CD4-positive, alpha-beta T cell treated with Interleukin-2 at 100 ng/mL for 4 hours (primary cell): ENCODE results near the gene VPS13D.

Experiments
- DNase-seq: peaks from one replicate; pipeline ENCODE4 v3.0.0-alpha.2; 2020; ENCODE audit warnings: low spot score

Gene VPS13D

DNA sequence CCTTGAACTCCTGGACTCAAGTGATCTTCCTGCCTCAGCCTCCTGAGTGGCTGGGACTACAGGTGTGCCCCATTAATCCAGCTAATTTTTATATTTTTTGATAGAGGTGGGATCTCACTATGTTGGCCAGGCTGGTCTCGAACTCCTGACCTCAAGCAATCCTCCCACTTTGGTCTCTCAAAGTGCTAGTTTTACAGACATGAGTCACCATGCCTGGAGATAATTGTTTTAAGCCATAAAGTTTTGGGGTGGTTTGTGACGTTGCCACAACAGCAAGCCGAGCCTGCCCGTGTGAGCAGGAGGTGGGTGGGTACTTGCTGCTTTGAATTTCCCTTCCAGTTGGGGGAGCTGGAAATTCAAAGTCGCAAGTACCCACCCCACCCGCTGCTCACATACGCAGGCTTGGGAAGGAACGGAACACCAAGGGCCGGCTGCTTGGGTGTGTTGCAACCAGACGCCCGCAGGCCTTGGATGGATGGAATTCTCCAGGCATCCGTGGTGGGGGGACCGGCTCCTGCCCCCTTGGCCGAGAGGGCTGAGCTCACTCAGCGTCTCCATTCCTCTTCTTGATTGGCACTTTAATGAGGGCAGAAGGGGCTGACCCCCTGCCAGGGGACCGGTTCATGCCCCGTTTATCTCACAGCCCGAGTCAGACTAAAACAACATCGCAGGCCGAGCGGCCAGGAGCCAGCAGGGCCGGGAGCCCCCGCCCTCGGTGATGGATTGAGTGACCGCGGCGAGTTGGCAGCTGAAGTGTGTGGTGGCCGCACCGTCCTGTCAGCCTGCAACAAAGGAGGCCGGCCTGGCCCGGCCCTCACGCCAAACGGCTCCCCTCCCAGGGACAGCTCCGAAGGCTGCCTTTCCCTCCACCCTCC is 310.1 kb downstream of the VPS13D start:
- no peak for DNase-seq

- no peak for DNase-seq
These were observed 310.9 kb downstream of the VPS13D start for GRCh38 chr1:12540580-12541273.

- DNase-seq, result no peak
These were observed 311.7 kb downstream of the VPS13D start for GRCh38 chr1:12541274-12542137.

DNA sequence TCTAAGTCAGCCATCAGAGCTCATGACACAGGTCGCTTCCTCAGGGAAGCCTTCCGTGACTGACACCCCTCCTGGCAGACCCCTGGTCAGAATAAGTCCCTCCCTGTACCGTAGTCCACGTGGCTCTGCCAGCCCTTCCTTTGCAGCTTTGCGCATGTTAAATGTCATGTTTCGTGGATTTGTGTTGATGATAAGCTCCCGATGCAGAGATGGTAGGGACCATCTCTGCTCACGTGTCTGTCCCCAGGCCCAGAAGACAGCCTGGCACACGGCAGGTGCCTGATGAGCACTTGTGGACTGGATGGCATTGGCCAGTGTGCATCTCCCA is 312.3 kb downstream of the VPS13D start:
- no peak for DNase-seq

GRCh38 chr1:12542616-12543592 is 313.1 kb downstream of the VPS13D start:
- DNase-seq, result no peak

DNA sequence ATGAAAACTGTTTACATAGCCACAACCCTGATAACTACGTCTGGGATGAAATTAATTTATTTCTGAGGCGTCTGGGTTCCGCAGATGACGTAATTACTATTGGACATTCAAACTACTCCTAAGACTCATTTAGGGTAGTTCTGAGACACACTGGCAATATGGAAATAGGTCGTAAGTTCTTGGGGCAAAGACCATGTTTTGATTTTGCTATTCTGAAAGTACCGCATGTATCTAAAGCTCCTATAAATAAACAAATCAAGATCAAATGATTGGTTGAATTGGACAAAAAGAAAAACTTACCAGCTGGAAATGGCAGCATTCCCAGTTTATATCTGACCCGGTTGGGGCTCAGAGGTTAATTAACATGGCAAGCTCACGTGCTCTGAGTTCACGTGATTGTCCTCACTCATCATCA is 313.9 kb downstream of the VPS13D start:
- DNase-seq, result no peak

DNA sequence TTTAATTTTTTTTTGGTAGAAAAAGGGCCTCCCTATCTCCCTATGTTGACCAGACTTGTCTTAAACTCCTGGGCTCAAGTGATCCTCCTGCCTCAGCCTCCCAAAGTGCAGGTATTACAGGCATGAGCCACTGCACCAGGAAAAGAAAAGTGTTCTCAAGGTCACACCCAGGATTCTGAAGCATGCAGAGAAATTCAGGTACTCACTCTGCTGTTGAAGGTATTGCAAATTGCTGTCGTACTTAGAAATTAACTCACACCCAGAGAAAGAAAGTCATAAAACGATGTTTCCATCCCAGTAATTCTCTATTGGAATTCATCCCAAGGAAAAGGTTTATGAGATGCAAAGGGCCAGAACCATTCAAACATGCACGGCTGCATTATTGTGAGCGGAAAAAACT is 314.5 kb downstream of the VPS13D start:
- DNase-seq, result no peak

GRCh38 chr1:12544992-12545391 is 315.2 kb downstream of the VPS13D start:
- no peak for DNase-seq

- DNase-seq, result no peak
These were observed 317.1 kb downstream of the VPS13D start for GRCh38 chr1:12546771-12547585.

- DNase-seq, result no peak
These were observed 317.9 kb downstream of the VPS13D start for GRCh38 chr1:12547586-12548225.

GRCh38 chr1:12548279-12548972 is 318.6 kb downstream of the VPS13D start:
- DNase-seq, result no peak

DNA sequence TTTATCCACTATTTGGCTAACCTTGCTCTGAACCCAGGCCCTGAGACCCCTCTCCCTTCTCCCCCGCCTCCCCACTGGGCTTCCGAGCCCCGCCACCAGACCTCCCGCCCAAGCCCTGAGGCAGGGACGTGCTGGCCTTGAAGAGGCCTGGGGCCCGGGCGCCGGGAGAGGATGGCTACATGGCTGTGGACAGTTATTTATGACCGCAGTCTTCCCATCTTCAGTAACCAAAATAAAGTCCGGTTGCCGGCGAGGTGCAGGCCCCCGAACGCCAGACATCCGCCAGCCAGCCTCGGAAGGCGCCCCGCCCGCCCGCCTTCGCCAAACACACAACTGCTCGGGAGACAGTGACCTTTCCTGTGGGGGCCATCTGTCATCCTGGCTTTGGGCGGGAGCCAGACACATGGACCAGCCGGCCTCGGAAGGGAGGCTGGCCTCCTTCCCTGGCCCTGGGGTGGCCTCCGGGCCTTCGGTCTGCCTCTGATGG is 319.2 kb downstream of the VPS13D start:
- no peak for DNase-seq

- peak; percentile 11 for DNase-seq
These were observed 319.9 kb downstream of the VPS13D start for GRCh38 chr1:12549460-12550349.

DNA sequence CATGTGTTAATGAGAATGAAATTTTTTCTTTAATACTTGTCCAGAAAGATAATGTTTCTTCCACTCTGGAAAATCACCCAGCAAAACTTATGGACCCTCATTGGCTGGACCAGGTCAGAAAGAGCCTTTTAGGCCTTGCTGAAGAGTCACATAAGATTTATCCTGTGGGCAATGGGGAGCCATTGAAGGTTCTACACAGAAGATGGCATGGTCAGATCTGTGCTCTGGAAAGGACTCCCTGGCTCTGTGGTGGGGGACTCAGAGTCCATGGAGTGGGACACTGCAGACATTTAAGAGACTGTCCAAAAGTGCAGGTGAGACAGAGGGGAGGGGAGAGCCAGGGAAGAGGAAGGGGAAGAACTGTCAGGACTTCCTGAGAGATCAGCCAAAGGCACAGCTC is 321.8 kb downstream of the VPS13D start:
- DNase-seq, result no peak

DNA sequence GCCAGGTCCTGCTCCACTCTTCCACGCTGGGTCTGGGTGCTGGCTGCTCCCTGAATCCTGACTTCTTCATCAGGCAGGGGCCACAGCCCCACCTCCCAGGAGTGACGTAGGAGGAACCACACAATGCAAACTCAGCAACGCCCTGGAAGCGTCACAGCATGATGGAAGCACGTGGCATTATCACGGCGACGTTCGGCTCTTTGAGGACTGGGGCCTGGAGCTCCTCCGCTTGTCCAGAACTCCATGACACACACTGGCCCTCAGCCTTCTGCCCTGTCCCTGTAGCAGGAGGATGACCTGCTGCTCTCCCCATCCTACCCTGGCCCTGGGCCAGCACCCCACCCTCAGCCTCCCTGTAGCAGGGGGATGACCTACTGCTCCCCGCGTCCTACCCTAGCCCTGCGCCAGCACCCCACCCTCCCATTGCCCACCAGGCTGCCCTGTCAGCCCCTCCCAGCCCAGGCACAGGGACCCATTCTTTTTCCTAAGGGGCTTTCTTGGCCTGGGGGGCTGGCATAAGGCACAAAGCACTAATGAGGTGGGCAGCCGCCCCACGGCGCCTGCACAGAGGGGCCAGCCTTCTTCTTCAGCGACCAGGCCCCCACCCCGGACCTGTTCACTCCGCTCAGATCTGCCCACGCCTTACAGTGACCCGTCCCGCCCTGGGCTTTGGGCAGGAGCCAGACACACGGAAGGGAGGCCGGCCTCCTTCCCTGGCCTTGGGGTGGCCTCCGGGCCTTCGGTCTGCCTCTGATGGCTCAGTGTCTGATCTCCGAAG is 322.5 kb downstream of the VPS13D start:
- DNase-seq, result no peak

DNA sequence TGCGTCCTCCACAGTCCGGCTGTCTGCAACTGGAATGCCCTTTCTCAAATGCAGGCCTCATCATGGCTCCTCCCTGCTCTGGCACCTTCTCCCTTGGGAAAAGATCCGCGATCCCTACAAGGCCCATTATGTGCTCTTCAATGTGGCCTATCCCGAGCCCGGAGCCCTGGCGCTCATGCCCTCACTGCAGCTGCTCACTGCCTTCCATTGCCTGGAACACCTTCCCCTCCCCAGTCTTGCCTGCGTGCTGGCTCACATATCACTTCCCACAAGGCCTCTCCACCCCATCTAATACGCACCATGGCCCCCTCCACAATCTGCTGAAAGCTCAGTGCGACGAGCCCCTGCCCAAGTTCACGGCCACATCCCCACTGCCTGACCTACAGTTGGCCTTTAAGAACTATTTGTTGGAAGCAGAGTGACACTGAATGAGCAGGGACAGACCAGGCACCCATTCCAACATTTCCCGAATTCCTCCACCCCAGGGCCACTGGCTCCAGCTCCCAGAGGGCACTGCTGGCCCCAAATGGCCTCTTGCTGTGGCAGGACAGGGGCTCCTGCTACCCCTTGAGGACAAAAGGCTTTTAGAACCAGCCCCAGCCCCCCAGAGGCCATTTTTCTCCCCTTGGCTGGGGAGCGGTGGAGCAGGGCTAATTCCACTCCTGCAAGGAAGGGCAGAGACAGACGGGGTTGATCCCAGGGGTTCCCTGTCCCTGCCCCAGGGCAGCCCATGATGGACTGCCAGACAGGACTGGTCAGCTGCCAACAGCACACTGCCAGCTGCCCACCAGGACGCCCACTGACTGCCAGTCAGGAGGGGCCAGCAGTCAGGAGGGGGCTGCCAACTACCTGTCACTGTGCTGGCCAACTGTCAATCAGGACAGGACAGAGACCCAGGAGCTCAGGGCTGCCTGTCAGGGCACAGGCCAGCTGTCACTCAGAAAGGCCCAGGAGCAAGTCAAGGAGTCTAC is 323.4 kb downstream of the VPS13D start:
- no peak for DNase-seq
